Endothelial cell of umbilical vein (primary cell): ENCODE measurements around the gene EEF1A1. TPM values are rescaled to one million over a fixed set of nuclear protein-coding genes. Genes with fewer than 3 reads are reported as not detected.

Experiments used
- BruUV-seq: library from RNA; stranded (reverse); fragments of 400-500 nt; replicated peaks from 2 replicates; lab custom pipeline; 2021; lab: Mats Ljungman, UMichigan
- CTCF ChIA-PET: fragments of 300-600, 350-600 bp; sonication (Branson Sonifier 250); formaldehyde crosslinking; loops from one replicate; lab custom pipeline; 2021; ENCODE audit warnings: antibody characterized with exemption, inconsistent platforms; lab: Charles Lee
- POLR2A ChIA-PET: fragments of 300-600, 350-600 bp; sonication (Branson Sonifier 250); formaldehyde crosslinking; loops from one replicate; lab custom pipeline; 2021; ENCODE audit warnings: antibody characterized with exemption, inconsistent platforms; lab: Charles Lee
- DNase-seq: peaks from one replicate; pipeline ENCODE4 v3.0.0-alpha.2; 2011; ENCODE audit warnings: low read depth, low spot score
- FAIRE-seq: peaks from 2 replicates; lab custom pipeline; 2011; peaks lifted over from hg19 to GRCh38; lab: Jason Lieb, UNC
- H2AFZ ChIP-seq: 2 replicates; pipeline ENCODE4 v1.6.0; 2012; ENCODE audit warnings: low read depth, low read length, control low read depth, inconsistent platforms
- H3K27ac ChIP-seq: 2 replicates; pipeline ENCODE4 v1.5.1; 2011; ENCODE audit warnings: low read depth, mild to moderate bottlenecking, control low read depth, low read length, moderate library complexity; ENCODE audit not compliant: insufficient read depth
- H3K27me3 ChIP-seq, 2 experiments: 2 replicates each; pipeline versions ENCODE4 v1.6.0 to v1.6.1; 2011; ENCODE audit warnings: low read length in 2 of 2, mixed read lengths in 1 of 2; ENCODE audit not compliant: control insufficient read depth in 2 of 2, insufficient read depth in 2 of 2
- H3K36me3 ChIP-seq, 2 experiments: 2 replicates in 1 of 2; 3 replicates in 1 of 2; pipeline ENCODE4 v1.5.1; 2011; ENCODE audit warnings: low read length in 2 of 2, mild to moderate bottlenecking in 1 of 2, moderate library complexity in 1 of 2; ENCODE audit not compliant: control insufficient read depth in 2 of 2, insufficient read depth in 2 of 2; ENCODE audit errors: extremely low read depth in 1 of 2
- H3K4me1 ChIP-seq: 3 replicates; pipeline ENCODE4 v1.5.1; 2011; ENCODE audit warnings: mild to moderate bottlenecking, low read length; ENCODE audit not compliant: control insufficient read depth, insufficient read depth; ENCODE audit errors: extremely low read depth
- H3K4me2 ChIP-seq: 2 replicates; pipeline ENCODE4 v1.6.1; 2011; ENCODE audit warnings: low read length, control low read depth, mixed read lengths; ENCODE audit not compliant: insufficient read depth
- H3K4me3 ChIP-seq, 3 experiments: fragments of 200-600 bp in 1 of 3; sonication (generic), shearing (Covaris generic) in 1 of 3; replicated peaks in 1 of 3; 2 replicates each; pipeline ENCODE4 v1.5.1; 2011 to 2016; ENCODE audit warnings: control low read depth in 3 of 3, low read length in 3 of 3, mild to moderate bottlenecking in 2 of 3, inconsistent platforms in 1 of 3, low read depth in 1 of 3, moderate library complexity in 1 of 3; ENCODE audit not compliant: insufficient read depth in 1 of 3
- H3K79me2 ChIP-seq: 2 replicates; pipeline ENCODE4 v1.6.0; 2012; ENCODE audit warnings: low read length, inconsistent platforms; ENCODE audit not compliant: control insufficient read depth, insufficient read depth
- H3K9ac ChIP-seq: replicated peaks from 2 replicates; pipeline ENCODE3; 2011; ENCODE audit warnings: low read length, control low read depth; ENCODE audit not compliant: insufficient read depth; ENCODE audit errors: extremely low read depth
- H3K9me1 ChIP-seq: replicated peaks from 3 replicates; pipeline ENCODE4 v1.6.0; 2011; ENCODE audit warnings: mild to moderate bottlenecking, low read length; ENCODE audit not compliant: control insufficient read depth, insufficient read depth; ENCODE audit errors: extremely low read depth
- H3K9me3 ChIP-seq: replicated peaks from 2 replicates; pipeline ENCODE4 v1.5.1; 2012; ENCODE audit warnings: low read length, inconsistent platforms; ENCODE audit not compliant: control insufficient read depth, insufficient read depth
- H4K20me1 ChIP-seq: replicated peaks from 2 replicates; pipeline ENCODE3; 2011; ENCODE audit warnings: mild to moderate bottlenecking, low read length; ENCODE audit not compliant: control insufficient read depth, insufficient read depth; ENCODE audit errors: extremely low read depth
- CTCF ChIP-seq, 2 donors: IDR thresholded peaks; 1 replicate in 1 of 2; 2 replicates in 1 of 2; pipeline ENCODE4 v1.5.1; 2011; ENCODE audit warnings: low read length in 2 of 2, mild to moderate bottlenecking in 2 of 2, moderate library complexity in 2 of 2, control low read depth in 1 of 2, inconsistent platforms in 1 of 2, low read depth in 1 of 2; ENCODE audit not compliant: insufficient read depth in 1 of 2; ENCODE audit errors: extremely low read depth in 1 of 2
- EZH2 ChIP-seq: IDR thresholded peaks from 2 replicates; pipeline ENCODE4 v1.6.1; 2012; ENCODE audit warnings: borderline replicate concordance, low read depth, mild to moderate bottlenecking, moderate library complexity, low read length, inconsistent platforms; ENCODE audit not compliant: severe bottlenecking
- FOS ChIP-seq: IDR thresholded peaks from 2 replicates; pipeline ENCODE4 v1.6.1; 2011; ENCODE audit warnings: mild to moderate bottlenecking, low read length, moderate library complexity, borderline replicate concordance; ENCODE audit not compliant: insufficient read depth
- GATA2 ChIP-seq: IDR thresholded peaks from 2 replicates; pipeline ENCODE4 v1.7.0; 2011; ENCODE audit warnings: low read depth, mild to moderate bottlenecking, moderate library complexity, mixed read lengths, low read length; ENCODE audit not compliant: insufficient read length, insufficient read depth
- JUN ChIP-seq: IDR thresholded peaks from 2 replicates; pipeline ENCODE4 v1.6.1; 2011; ENCODE audit warnings: borderline replicate concordance, low read depth; ENCODE audit not compliant: insufficient read length, insufficient read depth
- MAX ChIP-seq: IDR thresholded peaks from 2 replicates; pipeline ENCODE4 v1.6.1; 2011; ENCODE audit not compliant: insufficient read depth, insufficient read length
- MYC ChIP-seq: IDR thresholded peaks from one replicate; pipeline ENCODE4 v1.6.1; 2011; ENCODE audit warnings: mild to moderate bottlenecking, low read depth, low read length
- POLR2A ChIP-seq: IDR thresholded peaks from 2 replicates; pipeline ENCODE4 v1.6.1; 2012; ENCODE audit warnings: low read depth, mild to moderate bottlenecking, control low read depth, low read length
- POLR2AphosphoS5 ChIP-seq: IDR thresholded peaks from 2 replicates; pipeline ENCODE4 v1.6.1; 2012; ENCODE audit warnings: low read depth, mild to moderate bottlenecking, control low read depth, low read length, moderate library complexity; ENCODE audit not compliant: insufficient read depth
- dilution Hi-C: fragments of 300-500 bp; cut with MboI; formaldehyde crosslinking; loops from one replicate; pipeline ENCODE4 v1.15.0; 2019; ENCODE audit warnings: low sequenced_read_pairs; ENCODE audit not compliant: extremely low pct_ligation_motif_present
- intact Hi-C: fragments of 100-400 bp; cut with micrococcal nuclease; formaldehyde crosslinking; loops from one replicate; pipeline ENCODE4 v1.10.0; 2022
- polyA plus RNA-seq, 4 experiments: library from polyadenylated mRNA; depleted of rRNA in 3 of 4; stranded (reverse) in 3 of 4; unstranded in 1 of 4; fragments of >200 nt; gene quantifications; 2 replicates each; pipeline versions ENCODE4 v1.2.1 to v1.2.3, GENCODE V29; 2011 to 2012; ENCODE audit warnings: missing spikeins in 1 of 4
- total RNA-seq: library from RNA; stranded (reverse); gene quantifications from 2 replicates; pipeline ENCODE4 v1.2.3, GENCODE V29; 2021

The EEF1A1 gene
- total and polyA plus RNA-seq, 2 donors (not counting 3 experiments of a cell fraction or from before 2014, with no cell fraction given): 9,186 to 11,104 TPM

- H3K79me2 ChIP-seq: peaks cover 7% of the 10 kb centered on the region
- CTCF ChIA-PET: interaction anchor here (2.6 to 10.6 kb wide), 3 partner anchors 69 to 141 kb away, joined by 13 to 113 read pairs (median 32); no protein-coding TSS in a partner anchor
- no peak overlapping the region for H3K4me3 ChIP-seq
- no peaks in the 10 kb centered on the region for H3K27me3 ChIP-seq
- TF ChIP-seq CTCF (IDR thresholded peaks at IDR 0.05; ENCODE audit: extremely low read depth in 1 of 2, insufficient read depth in 1 of 2, low read depth in 1 of 2, low read length in 2 of 2): no peak
- no peak for TF ChIP-seq POLR2A
- no peak for TF ChIP-seq GATA2
- TF ChIP-seq POLR2AphosphoS5: no peak
- no peak for TF ChIP-seq FOS
- TF ChIP-seq EZH2: no peak
- TF ChIP-seq JUN: no peak
- no peak for TF ChIP-seq MYC
- TF ChIP-seq MAX: no peak
- peaks cover 10% of the 10 kb centered on the region for H3K4me1 ChIP-seq
- H3K27ac ChIP-seq: no peak overlapping the region
- dilution Hi-C loops: loop anchor here (10.0 kb wide), 1 partner anchor 73 kb away; no protein-coding TSS in a partner anchor
- H3K9ac ChIP-seq: no peak overlapping the region
- H4K20me1 ChIP-seq: peaks cover 4% of the 10 kb centered on the region
- intact Hi-C loops: no loop called here
- no peaks in the 10 kb centered on the region for H3K9me3 ChIP-seq
- H2AFZ ChIP-seq: no peak overlapping the region
- DNase-seq: peak; percentile 7
- POLR2A ChIA-PET: interaction anchor here (4.1 kb wide), 1 partner anchor 100 kb away, joined by 26 read pairs; no protein-coding TSS in a partner anchor
- no peak for FAIRE-seq
- H3K36me3 ChIP-seq: peaks cover 9 to 14% of the 10 kb centered on the region in 2 experiments
- no peak overlapping the region for H3K4me2 ChIP-seq
- no peaks in the 10 kb centered on the region for H3K9me1 ChIP-seq
- no TSS peak for BruUV-seq
Observed at GRCh38 chr6:73511796-73512195, 9.0 kb downstream of the EEF1A1 start.
